B cell (primary cell): Measurements from ENCODE around the gene KCTD5. TPM values are rescaled to one million over a fixed set of nuclear protein-coding genes. Genes with fewer than 3 reads are reported as not detected.
"Not testable (repeated sequence)": the region's sequence is repeated elsewhere in the genome, so short reads cannot be mapped to it uniquely, and the experiment has no call there.

Source experiments
- ATAC-seq: fragments of 200-7000 bp; cut with Tn5 transposase; one replicate; pipeline ENCODE4 v1.10.0; 2021; ENCODE audit warnings: low read depth, mild to moderate bottlenecking, moderate number of reproducible peaks, moderate library complexity
- CTCF ChIA-PET: fragments of 350-600 bp; sonication (Branson Sonifier 250); formaldehyde crosslinking; loops from one replicate; lab custom pipeline; 2021; ENCODE audit warnings: antibody characterized with exemption, inconsistent platforms; lab: Charles Lee
- POLR2A ChIA-PET: fragments of 350-600 bp; sonication (Branson Sonifier 250); formaldehyde crosslinking; loops from one replicate; lab custom pipeline; 2021; ENCODE audit warnings: antibody characterized with exemption; lab: Charles Lee
- DNase-seq: peaks from one replicate; pipeline ENCODE4 v3.0.0; 2013
- H2AFZ ChIP-seq: 2 replicates; pipeline ENCODE4 v1.6.1; 2012; ENCODE audit warnings: mild to moderate bottlenecking, low read depth, low read length; ENCODE audit not compliant: insufficient read depth, poor library complexity, severe bottlenecking
- H3K27ac ChIP-seq, 2 donors: 1 replicate in 1 of 2; 2 replicates in 1 of 2; pipeline ENCODE4 v1.5.1; 2012 to 2013; ENCODE audit warnings: low read length in 2 of 2, mild to moderate bottlenecking in 2 of 2, moderate library complexity in 1 of 2
- H3K27me3 ChIP-seq, 4 experiments: fragments of 200-600 bp in 1 of 4; sonication (generic) in 1 of 4; replicated peaks in 1 of 4; 1 replicate in 2 of 4; 2 replicates in 2 of 4; pipeline versions ENCODE4 v1.6.1 to v1.7.0; 2013 to 2016; ENCODE audit warnings: low read length in 3 of 4, mild to moderate bottlenecking in 2 of 4, mixed read lengths in 1 of 4, moderate library complexity in 1 of 4; ENCODE audit not compliant: insufficient read depth in 4 of 4, control insufficient read depth in 3 of 4; ENCODE audit errors: control extremely low read depth in 1 of 4
- H3K36me3 ChIP-seq, 2 experiments: replicated peaks in 1 of 2; 1 replicate in 1 of 2; 2 replicates in 1 of 2; pipeline versions ENCODE4 v1.6.1 to v1.7.1; 2013; ENCODE audit warnings: low read length in 1 of 2; ENCODE audit not compliant: insufficient read depth in 2 of 2, control insufficient read depth in 1 of 2; ENCODE audit errors: control extremely low read depth in 1 of 2, extremely low read depth in 1 of 2
- H3K4me1 ChIP-seq, 2 donors: fragments of 200-600 bp in 1 of 2; sonication (generic) in 1 of 2; 1 replicate in 1 of 2; 2 replicates in 1 of 2; pipeline versions ENCODE4 v1.5.1 to v1.6.1; 2013 to 2017; ENCODE audit warnings: low read length in 2 of 2; ENCODE audit not compliant: control insufficient read depth in 2 of 2, insufficient read depth in 2 of 2
- H3K4me2 ChIP-seq: replicated peaks from 2 replicates; pipeline ENCODE3; 2012; ENCODE audit warnings: mild to moderate bottlenecking, low read depth, low read length; ENCODE audit not compliant: poor library complexity, severe bottlenecking
- H3K4me3 ChIP-seq, 5 experiments: fragments of 200-600 bp in 1 of 5; sonication (generic) in 1 of 5; 1 replicate in 3 of 5; 2 replicates in 2 of 5; pipeline versions ENCODE4 v1.5.1 to v1.7.0; 2011 to 2016; ENCODE audit warnings: low read length in 4 of 5, mild to moderate bottlenecking in 4 of 5, low read depth in 2 of 5, control low read depth in 1 of 5, moderate library complexity in 1 of 5; ENCODE audit not compliant: insufficient read depth in 1 of 5; ENCODE audit errors: control extremely low read depth in 1 of 5, extremely low read depth in 1 of 5
- H3K79me2 ChIP-seq: fragments of 200-600 bp; sonication (generic); one replicate; pipeline ENCODE4 v1.6.0; 2016; ENCODE audit warnings: low read length; ENCODE audit not compliant: control insufficient read depth, insufficient read depth
- H3K9ac ChIP-seq: fragments of 200-600 bp; sonication (generic); 2 replicates; pipeline ENCODE4 v1.6.1; 2017; ENCODE audit warnings: mild to moderate bottlenecking, low read length, moderate library complexity
- H3K9me3 ChIP-seq, 3 donors: one replicate each; pipeline versions ENCODE4 v1.6.1 to v1.7.1; 2013; ENCODE audit warnings: low read length in 2 of 3; ENCODE audit not compliant: control insufficient read depth in 2 of 3, insufficient read depth in 1 of 3; ENCODE audit errors: control extremely low read depth in 1 of 3
- H4K20me1 ChIP-seq: 2 replicates; pipeline ENCODE4 v1.6.0; 2012; ENCODE audit warnings: mild to moderate bottlenecking, low read length; ENCODE audit not compliant: insufficient read depth, control insufficient read depth, poor library complexity, severe bottlenecking
- H3K27ac Mint-ChIP-seq: one replicate; pipeline ENCODE4 v1.8.0; 2021; ENCODE audit warnings: mixed read lengths
- H3K27me3 Mint-ChIP-seq: one replicate; pipeline ENCODE4 v1.8.0; 2021; ENCODE audit warnings: mixed read lengths
- H3K4me1 Mint-ChIP-seq: one replicate; pipeline ENCODE4 v1.8.0; 2021; ENCODE audit warnings: mixed read lengths
- H3K4me3 Mint-ChIP-seq: one replicate; pipeline ENCODE4 v1.8.0; 2021; ENCODE audit warnings: mixed read lengths
- H3K9me3 Mint-ChIP-seq: one replicate; pipeline ENCODE4 v1.8.0; 2022; ENCODE audit warnings: mixed read lengths; ENCODE audit not compliant: insufficient read depth
- CTCF ChIP-seq: fragments of 200-600 bp; IDR thresholded peaks from one replicate; pipeline ENCODE4 v1.8.0; 2022; ENCODE audit warnings: antibody characterized with exemption, mild to moderate bottlenecking
- EZH2 ChIP-seq: IDR thresholded peaks from 2 replicates; pipeline ENCODE4 v1.6.1; 2012; ENCODE audit warnings: borderline replicate concordance, low read depth, mild to moderate bottlenecking, moderate library complexity, low read length; ENCODE audit not compliant: insufficient read depth, poor library complexity, severe bottlenecking
- whole genome bisulfite sequencing: methylation state at CpG from one replicate; pipeline ENCODE4 v1.1.5; 2013; ENCODE audit warnings: missing lambda C conversion rate; ENCODE audit not compliant: insufficient coverage; 5-methylcytosine and 5-hydroxymethylcytosine counted together
- intact Hi-C: fragments of 100-400 bp; cut with micrococcal nuclease; formaldehyde crosslinking; loops from one replicate; pipeline ENCODE4 v1.10.0; 2022
- polyA plus RNA-seq: library from polyadenylated mRNA; depleted of rRNA; stranded (reverse); fragments of >200 nt; gene quantifications from 2 replicates; pipeline ENCODE4 v1.2.3, GENCODE V29; 2012
- total RNA-seq, 2 donors: library from RNA; stranded (reverse); fragments of 120-200 nt in 1 of 2; gene quantifications; 1 replicate in 1 of 2; 2 replicates in 1 of 2; pipeline versions ENCODE4 v1.2.3 to v1.2.4, GENCODE V29; 2013 to 2022

The KCTD5 gene
- total and polyA plus RNA-seq, 2 donors (not counting 1 experiment from before 2014, with no cell fraction given) = 17.2 to 37.3 TPM

- Mint-ChIP-seq H3K27me3 (no peaks in the 10 kb centered on the region), H3K4me1 (peaks cover 9% of the 10 kb centered on the region), H3K27ac (no peak overlapping the region), H3K4me3 (no peak overlapping the region), H3K9me3 (no peaks in the 10 kb centered on the region)
- Histone ChIP-seq H3K4me2 (no peak overlapping the region), H3K79me2 (no peaks in the 10 kb centered on the region), H3K27me3 (peaks cover 0 to 8% (median 0%) of the 10 kb centered on the region in 4 experiments), H3K9ac (no peak overlapping the region), H3K9me3 (no peaks in the 10 kb centered on the region), H3K27ac (no peak overlapping the region), H3K4me3 (no peak overlapping the region), H3K36me3 (no peaks in the 10 kb centered on the region), H2AFZ (no peak overlapping the region), H4K20me1 (no peaks in the 10 kb centered on the region), H3K4me1 (no peaks in the 10 kb centered on the region)
- ChIA-PET CTCF (no interaction called here), POLR2A (no interaction called here)
- DNase-seq (no peak), ATAC-seq (no peak)
- WGBS = 73% methylated on average over 1 of the region's 2 CpGs
- TF ChIP-seq CTCF (no peak), EZH2 (no peak)
- intact Hi-C loops = no loop called here
Measured at GRCh38 chr16:2656985-2657384, 25.3 kb upstream of the KCTD5 start.

GRCh38 chr16:2657803-2658202, 24.5 kb upstream of the KCTD5 start:
- H3K27ac ChIP-seq, H3K27me3 ChIP-seq, H2AFZ ChIP-seq, H3K4me2 ChIP-seq, CTCF ChIA-PET, POLR2A ChIA-PET, H3K4me1 ChIP-seq, ATAC-seq, DNase-seq, H3K4me1 Mint-ChIP-seq, H3K9me3 ChIP-seq, H3K9ac ChIP-seq, H3K4me3 Mint-ChIP-seq, H3K27ac Mint-ChIP-seq, H3K4me3 ChIP-seq, H4K20me1 ChIP-seq, H3K9me3 Mint-ChIP-seq, H3K36me3 ChIP-seq, intact Hi-C loops, H3K27me3 Mint-ChIP-seq, H3K79me2 ChIP-seq: not testable (repeated sequence)
- no CpG with 5 or more reads among the region's 17 CpGs for WGBS

- H3K9me3 ChIP-seq, H4K20me1 ChIP-seq, H3K9me3 Mint-ChIP-seq, H3K79me2 ChIP-seq, intact Hi-C loops, H2AFZ ChIP-seq, ATAC-seq, H3K27ac Mint-ChIP-seq, DNase-seq, H3K4me1 ChIP-seq, H3K36me3 ChIP-seq, H3K27me3 Mint-ChIP-seq, H3K4me3 ChIP-seq, H3K27me3 ChIP-seq, POLR2A ChIA-PET, H3K4me2 ChIP-seq, CTCF ChIA-PET, H3K4me3 Mint-ChIP-seq, H3K9ac ChIP-seq, H3K27ac ChIP-seq: not testable (repeated sequence)
- peaks cover 15% of the 10 kb centered on the region for H3K4me1 Mint-ChIP-seq
- WGBS = 89% methylated on average over 4 of the region's 8 CpGs
Measured at GRCh38 chr16:2659560-2659959, 22.8 kb upstream of the KCTD5 start.
